Parathyroid adenoma (tissue), 2 donors: Measurements from ENCODE around the gene MAP1B.

Experiments used
- H2AFZ ChIP-seq: fragments of 300-600 bp; sonication (generic); one replicate; pipeline ENCODE4 v1.7.0; 2017; ENCODE audit warnings: antibody characterized with exemption, mild to moderate bottlenecking
- H3K27ac ChIP-seq: fragments of 300-600 bp; sonication (generic); one replicate; pipeline ENCODE4 v1.7.0; 2017
- H3K27me3 ChIP-seq: fragments of 300-600 bp; sonication (generic); one replicate; pipeline ENCODE4 v1.7.0; 2017; ENCODE audit warnings: low read length; ENCODE audit not compliant: control insufficient read depth, insufficient read depth
- H3K36me3 ChIP-seq: fragments of 300-600 bp; sonication (generic); one replicate; pipeline ENCODE4 v1.7.0; 2017; ENCODE audit warnings: low read length; ENCODE audit not compliant: control insufficient read depth, insufficient read depth
- H3K4me1 ChIP-seq: fragments of 300-600 bp; sonication (generic); one replicate; pipeline ENCODE4 v1.7.0; 2017; ENCODE audit warnings: control low read depth
- H3K4me2 ChIP-seq: fragments of 300-600 bp; sonication (generic); one replicate; pipeline ENCODE4 v1.7.0; 2017; ENCODE audit warnings: low read length
- H3K4me3 ChIP-seq: fragments of 300-600 bp; sonication (generic); one replicate; pipeline ENCODE4 v1.7.0; 2017; ENCODE audit warnings: low read depth, low read length
- H3K79me2 ChIP-seq: fragments of 300-600 bp; sonication (generic); one replicate; pipeline ENCODE4 v1.7.0; 2017; ENCODE audit warnings: control low read depth
- H3K9ac ChIP-seq: fragments of 300-600 bp; sonication (generic); one replicate; pipeline ENCODE4 v1.7.0; 2017; ENCODE audit warnings: mild to moderate bottlenecking
- H3K9me3 ChIP-seq: fragments of 300-600 bp; sonication (generic); one replicate; pipeline ENCODE4 v1.7.0; 2017; ENCODE audit warnings: low read length; ENCODE audit not compliant: control insufficient read depth
- TF ChIP-seq, protein P1 (sequence below): fragments of 300-600 bp; sonication (generic); IDR thresholded peaks from one replicate; pipeline ENCODE4 v1.7.0; 2017; ENCODE audit warnings: antibody characterized with exemption, mild to moderate bottlenecking
- donor health status: primary hyperparathyroidism.

Gene MAP1B

DNA sequence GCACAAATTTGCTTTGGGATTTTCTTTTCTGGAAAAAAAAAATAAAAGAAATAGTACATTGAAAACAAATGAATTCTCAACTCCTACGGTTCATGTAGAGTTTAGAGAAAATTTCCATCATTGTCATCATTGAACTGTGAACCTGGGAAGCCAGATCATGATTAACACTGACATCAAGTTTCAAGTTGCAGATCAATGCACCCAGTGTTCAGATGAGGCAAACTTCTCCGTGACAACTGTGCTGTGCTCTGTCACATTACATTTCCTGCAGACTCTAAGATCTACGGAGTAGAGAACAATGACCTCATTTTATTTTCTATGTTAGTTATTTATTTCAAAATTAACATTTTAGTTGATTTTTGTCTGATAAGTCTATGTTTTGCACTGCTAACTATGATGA, 99.7 kb downstream of the MAP1B start:
- TF ChIP-seq, protein P1, sequence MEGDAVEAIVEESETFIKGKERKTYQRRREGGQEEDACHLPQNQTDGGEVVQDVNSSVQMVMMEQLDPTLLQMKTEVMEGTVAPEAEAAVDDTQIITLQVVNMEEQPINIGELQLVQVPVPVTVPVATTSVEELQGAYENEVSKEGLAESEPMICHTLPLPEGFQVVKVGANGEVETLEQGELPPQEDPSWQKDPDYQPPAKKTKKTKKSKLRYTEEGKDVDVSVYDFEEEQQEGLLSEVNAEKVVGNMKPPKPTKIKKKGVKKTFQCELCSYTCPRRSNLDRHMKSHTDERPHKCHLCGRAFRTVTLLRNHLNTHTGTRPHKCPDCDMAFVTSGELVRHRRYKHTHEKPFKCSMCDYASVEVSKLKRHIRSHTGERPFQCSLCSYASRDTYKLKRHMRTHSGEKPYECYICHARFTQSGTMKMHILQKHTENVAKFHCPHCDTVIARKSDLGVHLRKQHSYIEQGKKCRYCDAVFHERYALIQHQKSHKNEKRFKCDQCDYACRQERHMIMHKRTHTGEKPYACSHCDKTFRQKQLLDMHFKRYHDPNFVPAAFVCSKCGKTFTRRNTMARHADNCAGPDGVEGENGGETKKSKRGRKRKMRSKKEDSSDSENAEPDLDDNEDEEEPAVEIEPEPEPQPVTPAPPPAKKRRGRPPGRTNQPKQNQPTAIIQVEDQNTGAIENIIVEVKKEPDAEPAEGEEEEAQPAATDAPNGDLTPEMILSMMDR, result no peak

DNA sequence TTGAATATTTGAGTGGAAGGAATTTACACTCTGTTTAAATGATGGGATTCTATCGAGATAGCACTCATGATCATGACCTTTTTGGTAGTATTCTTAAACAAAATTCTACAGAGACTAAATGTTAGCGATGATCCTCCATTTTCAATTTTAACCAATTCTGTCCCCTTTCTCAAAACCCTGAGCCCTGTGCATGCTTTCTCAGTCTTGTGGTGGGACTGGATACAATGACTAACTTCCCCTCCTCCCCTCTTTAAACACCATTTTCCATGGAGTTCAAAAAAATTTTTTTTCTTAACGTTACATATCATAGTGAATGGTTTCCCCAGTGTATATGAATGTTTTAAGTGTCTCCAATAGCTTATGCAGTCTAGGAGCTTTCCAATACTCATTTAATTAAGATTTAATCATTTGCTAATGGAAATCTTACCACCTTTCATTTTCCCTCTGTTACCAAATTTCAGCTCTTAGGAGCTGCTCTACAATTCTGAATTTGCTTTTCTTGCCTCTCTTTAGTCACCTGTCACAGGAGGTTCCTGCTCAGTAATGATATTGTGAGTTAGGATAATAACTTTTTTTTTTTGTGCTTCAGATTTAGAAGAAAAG, 101.2 kb downstream of the MAP1B start:
- H3K36me3 ChIP-seq, result no peaks in the 10 kb centered on the region

More for the DNA sequence above, 99.7 kb downstream of the MAP1B start:
- no peaks in the 10 kb centered on the region for H3K9me3 ChIP-seq
- H3K4me2 ChIP-seq, result no peak overlapping the region
- H3K27ac ChIP-seq, result no peak overlapping the region
- H3K4me3 ChIP-seq, result no peak overlapping the region
- no peak overlapping the region for H3K9ac ChIP-seq
- H3K27me3 ChIP-seq, result no peaks in the 10 kb centered on the region
- H3K36me3 ChIP-seq, result no peaks in the 10 kb centered on the region
- H3K4me1 ChIP-seq, result no peaks in the 10 kb centered on the region
- H3K79me2 ChIP-seq, result no peaks in the 10 kb centered on the region
- H2AFZ ChIP-seq, result no peak overlapping the region

GRCh38 chr5:72209147-72210115, 102.2 kb downstream of the MAP1B start:
- Histone ChIP-seq H3K36me3 (no peaks in the 10 kb centered on the region), H3K27ac (no peak overlapping the region), H3K4me3 (no peak overlapping the region), H3K79me2 (no peaks in the 10 kb centered on the region), H3K4me1 (no peaks in the 10 kb centered on the region), H2AFZ (no peak overlapping the region), H3K9me3 (no peaks in the 10 kb centered on the region), H3K27me3 (no peaks in the 10 kb centered on the region), H3K9ac (no peak overlapping the region), H3K4me2 (no peak overlapping the region)
- TF ChIP-seq, protein P1, result no peak

More for the DNA sequence above, 101.2 kb downstream of the MAP1B start:
- H3K4me1 ChIP-seq, result no peaks in the 10 kb centered on the region
- H3K27ac ChIP-seq, result no peak overlapping the region
- H3K4me3 ChIP-seq, result no peak overlapping the region
- no peaks in the 10 kb centered on the region for H3K79me2 ChIP-seq
- TF ChIP-seq, protein P1, result no peak
- H2AFZ ChIP-seq, result no peak overlapping the region
- H3K9ac ChIP-seq, result no peak overlapping the region
- no peak overlapping the region for H3K4me2 ChIP-seq
- no peaks in the 10 kb centered on the region for H3K9me3 ChIP-seq
- no peaks in the 10 kb centered on the region for H3K27me3 ChIP-seq

DNA sequence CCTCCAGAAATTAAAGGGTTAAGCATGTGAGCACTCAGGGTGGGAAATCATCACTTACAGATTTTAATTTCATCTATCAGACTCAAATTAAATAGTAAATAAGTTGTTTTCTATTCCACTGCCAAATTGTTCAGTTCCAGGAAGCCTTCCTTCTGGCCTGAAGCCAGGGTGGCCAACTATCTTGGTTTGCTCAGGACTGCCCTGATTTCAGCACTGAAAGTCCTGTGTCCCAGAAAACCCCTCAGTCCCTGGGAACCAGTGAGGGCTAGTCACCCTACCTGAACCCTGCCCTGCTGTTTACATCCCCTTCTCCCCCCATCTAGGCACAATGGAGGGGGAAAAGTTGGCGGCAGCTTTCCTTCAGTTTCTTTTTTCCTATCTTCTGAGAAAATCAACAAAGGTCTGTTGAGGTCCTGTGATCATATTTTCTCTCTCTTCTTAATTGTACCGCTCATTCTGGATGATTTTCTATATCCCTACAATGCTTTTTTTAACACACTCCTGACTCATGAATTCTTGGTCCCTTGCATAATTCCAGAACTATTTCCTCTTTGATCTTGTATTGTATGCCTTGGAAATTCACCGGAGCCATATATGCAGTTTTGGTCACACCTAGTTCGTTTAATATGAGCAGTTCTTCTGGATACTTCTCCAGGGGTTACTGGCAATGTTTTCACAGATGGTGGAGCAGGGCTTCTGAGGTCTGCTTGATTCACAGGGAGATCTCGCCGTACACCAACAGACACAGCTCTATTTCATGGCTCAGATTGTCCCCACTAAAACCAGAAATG, 103.8 kb downstream of the MAP1B start:
- Histone ChIP-seq H3K79me2 (no peaks in the 10 kb centered on the region), H3K27me3 (no peaks in the 10 kb centered on the region), H3K4me3 (no peak overlapping the region), H3K27ac (peak overlapping the region; percentile 40), H3K9ac (no peak overlapping the region), H3K4me2 (peak overlapping the region; percentile 9), H3K4me1 (no peaks in the 10 kb centered on the region), H2AFZ (peak overlapping the region; percentile 66), H3K36me3 (no peaks in the 10 kb centered on the region), H3K9me3 (no peaks in the 10 kb centered on the region)
- TF ChIP-seq, protein P1, result no peak
